ENCODE measurements around the gene PLEKHG1.

The PLEKHG1 gene

GRCh38 chr6:150620244-150620643, 20.6 kb downstream of the PLEKHG1 start:
- DNase-seq: no peak

- no peak for DNase-seq
Measured at GRCh38 chr6:150620763-150621162, 21.1 kb downstream of the PLEKHG1 start.

GRCh38 chr6:150622476-150622875, 22.8 kb downstream of the PLEKHG1 start:
- DNase-seq: no peak

GRCh38 chr6:150622941-150623874, 23.5 kb downstream of the PLEKHG1 start:
- DNase-seq: no peak

GRCh38 chr6:150624191-150624590, 24.5 kb downstream of the PLEKHG1 start:
- no peak for DNase-seq

GRCh38 chr6:150625927-150626326, 26.2 kb downstream of the PLEKHG1 start:
- DNase-seq: no peak

GRCh38 chr6:150627154-150627553, 27.5 kb downstream of the PLEKHG1 start:
- DNase-seq: no peak

- DNase-seq: peak; percentile 24
Measured at GRCh38 chr6:150627585-150628025, 27.9 kb downstream of the PLEKHG1 start.

GRCh38 chr6:150628908-150629307, 29.2 kb downstream of the PLEKHG1 start:
- no peak for DNase-seq

- no peak for DNase-seq
Measured at GRCh38 chr6:150631283-150631983, 31.7 kb downstream of the PLEKHG1 start.

- no peak for DNase-seq
Measured at GRCh38 chr6:150631984-150632642, 32.4 kb downstream of the PLEKHG1 start.

- DNase-seq: no peak
Measured at GRCh38 chr6:150632785-150633485, 33.2 kb downstream of the PLEKHG1 start.

- no peak for DNase-seq
Measured at GRCh38 chr6:150633486-150633834, 33.8 kb downstream of the PLEKHG1 start.

GRCh38 chr6:150634176-150634963, 34.7 kb downstream of the PLEKHG1 start:
- peak; percentile 29 for DNase-seq

- no peak for DNase-seq
Measured at GRCh38 chr6:150634964-150635292, 35.2 kb downstream of the PLEKHG1 start.

GRCh38 chr6:150635906-150636514, 36.3 kb downstream of the PLEKHG1 start:
- no peak for DNase-seq

GRCh38 chr6:150636808-150637207, 37.1 kb downstream of the PLEKHG1 start:
- no peak for DNase-seq

GRCh38 chr6:150637266-150637665, 37.6 kb downstream of the PLEKHG1 start:
- no peak for DNase-seq

- DNase-seq: no peak
Measured at GRCh38 chr6:150638267-150638666, 38.6 kb downstream of the PLEKHG1 start.

GRCh38 chr6:150638765-150639164, 39.1 kb downstream of the PLEKHG1 start:
- no peak for DNase-seq

GRCh38 chr6:150639823-150640331, 40.2 kb downstream of the PLEKHG1 start:
- no peak for DNase-seq
